HTR-8/SVneo (cell line): ENCODE results near the gene ZMYND19.

Source experiments
- DNase-seq: peaks from one replicate; pipeline ENCODE4 v3.0.0; 2011; ENCODE audit warnings: low spot score, mixed read lengths; ENCODE audit not compliant: insufficient read length
- FAIRE-seq: peaks from 2 replicates; lab custom pipeline; 2011; peaks lifted over from hg19 to GRCh38; lab: Jason Lieb, UNC

The ZMYND19 gene

GRCh38 chr9:137592767-137593166 lies 2.5 kb upstream of the ZMYND19 start:
- FAIRE-seq, result no peak
- no peak for DNase-seq

GRCh38 chr9:137590123-137590468 lies 216 bp downstream of the ZMYND19 start:
- FAIRE-seq, result no peak
- no peak for DNase-seq

GRCh38 chr9:137589441-137590122 lies 730 bp downstream of the ZMYND19 start:
- no peak for DNase-seq
- no peak for FAIRE-seq

- FAIRE-seq (no peak), DNase-seq (no peak)
Observed at GRCh38 chr9:137588891-137589290, 1.4 kb downstream of the ZMYND19 start.

- DNase-seq, result no peak
- no peak for FAIRE-seq
Observed at GRCh38 chr9:137588311-137588710, 2.0 kb downstream of the ZMYND19 start.

- DNase-seq (no peak), FAIRE-seq (no peak)
Observed at GRCh38 chr9:137586854-137587253, 3.5 kb downstream of the ZMYND19 start.

GRCh38 chr9:137583957-137584356 lies 6.4 kb downstream of the ZMYND19 start:
- FAIRE-seq, result no peak
- DNase-seq, result no peak

GRCh38 chr9:137583347-137583746 lies 7.0 kb downstream of the ZMYND19 start:
- no peak for FAIRE-seq
- DNase-seq, result no peak

GRCh38 chr9:137582286-137582860 lies 7.9 kb downstream of the ZMYND19 start:
- FAIRE-seq (no peak), DNase-seq (no peak)

- no peak for DNase-seq
- FAIRE-seq, result no peak
Observed at GRCh38 chr9:137581361-137582285, 8.7 kb downstream of the ZMYND19 start.

- DNase-seq, result no peak
- no peak for FAIRE-seq
Observed at GRCh38 chr9:137580954-137581322, 9.4 kb downstream of the ZMYND19 start.

- no peak for FAIRE-seq
- DNase-seq, result no peak
Observed at GRCh38 chr9:137580209-137580953, 9.9 kb downstream of the ZMYND19 start.

GRCh38 chr9:137579259-137579604 lies 11.1 kb downstream of the ZMYND19 start:
- DNase-seq (no peak), FAIRE-seq (no peak)

- DNase-seq, result peak; percentile 93
- no peak for FAIRE-seq
Observed at GRCh38 chr9:137578518-137579258, 11.6 kb downstream of the ZMYND19 start, which contains the start of gene DPH7. Gene DPH7, minus strand, starts transcription at chr9:137578925. Its CDS starts 148 bp downstream, at chr9:137578777.

GRCh38 chr9:137575716-137576411 lies 14.4 kb downstream of the ZMYND19 start:
- no peak for FAIRE-seq
- no peak for DNase-seq

GRCh38 chr9:137575364-137575715 lies 15.0 kb downstream of the ZMYND19 start:
- FAIRE-seq, result no peak
- DNase-seq, result no peak

GRCh38 chr9:137574192-137574591 lies 16.1 kb downstream of the ZMYND19 start:
- FAIRE-seq (no peak), DNase-seq (no peak)

GRCh38 chr9:137570566-137570965 lies 19.7 kb downstream of the ZMYND19 start:
- FAIRE-seq, result no peak
- no peak for DNase-seq

GRCh38 chr9:137569609-137570203 lies 20.6 kb downstream of the ZMYND19 start:
- FAIRE-seq (no peak), DNase-seq (no peak)
